Stimulated activated CD8-positive, alpha-beta memory T cell treated with anti-CD3 and anti-CD28 coated beads, Interleukin-15, amount 100 ng/mL, for 1 hour (primary cell): ENCODE data around the gene KLLN.
A peak's percentile ranks its signal among the peaks of the same experiment; 100 is the strongest.
"Not testable (repeated sequence)": the region's sequence is repeated elsewhere in the genome, so short reads cannot be mapped to it uniquely, and the experiment has no call there.

Experiments used
- DNase-seq: peaks from one replicate; pipeline ENCODE4 v3.0.0-alpha.2; 2020; ENCODE audit warnings: low read depth

The KLLN gene

GRCh38 chr10:87866412-87866974, 3.2 kb upstream of the KLLN start:
- no peak for DNase-seq

GRCh38 chr10:87865241-87865881, 2.0 kb upstream of the KLLN start:
- no peak for DNase-seq

- no peak for DNase-seq
Observed at GRCh38 chr10:87864496-87865059, 1.2 kb upstream of the KLLN start.

GRCh38 chr10:87863951-87864495, 690 bp upstream of the KLLN start:
- not testable (repeated sequence) for DNase-seq

GRCh38 chr10:87862679-87863052, 667 bp downstream of the KLLN start:
- DNase-seq = no peak

GRCh38 chr10:87861953-87862678, 1.2 kb downstream of the KLLN start:
- DNase-seq = peak; percentile 83

- DNase-seq = no peak
Observed at GRCh38 chr10:87861566-87861952, 1.8 kb downstream of the KLLN start.

GRCh38 chr10:87860816-87861403, 2.4 kb downstream of the KLLN start:
- DNase-seq = no peak

- DNase-seq = no peak
Observed at GRCh38 chr10:87860156-87860795, 3.1 kb downstream of the KLLN start.

- DNase-seq = not testable (repeated sequence)
Observed at GRCh38 chr10:87855665-87856064, 7.7 kb downstream of the KLLN start.

GRCh38 chr10:87855247-87855646, 8.1 kb downstream of the KLLN start:
- DNase-seq = not testable (repeated sequence)

GRCh38 chr10:87852089-87852488, 11.2 kb downstream of the KLLN start:
- DNase-seq = no peak

GRCh38 chr10:87850742-87851205, 12.6 kb downstream of the KLLN start:
- no peak for DNase-seq

- no peak for DNase-seq
Observed at GRCh38 chr10:87849001-87849400, 14.3 kb downstream of the KLLN start.

- DNase-seq = no peak
Observed at GRCh38 chr10:87847550-87847949, 15.8 kb downstream of the KLLN start.

GRCh38 chr10:87846711-87847110, 16.6 kb downstream of the KLLN start:
- DNase-seq = not testable (repeated sequence)

- DNase-seq = no peak
Observed at GRCh38 chr10:87846023-87846422, 17.3 kb downstream of the KLLN start.

- no peak for DNase-seq
Observed at GRCh38 chr10:87845624-87845998, 17.7 kb downstream of the KLLN start.

GRCh38 chr10:87844837-87845623, 18.3 kb downstream of the KLLN start:
- DNase-seq = no peak

- no peak for DNase-seq
Observed at GRCh38 chr10:87843714-87844113, 19.6 kb downstream of the KLLN start.
